ENCODE measurements around the gene STK17B. TPM values are rescaled to one million over a fixed set of nuclear protein-coding genes. Genes with fewer than 3 reads are reported as not detected.

STK17B gene
- total and polyA plus RNA-seq, 3 experiments from 2014 or later: 54.6 to 130 (median 121) TPM

Other genes with a start within 250 kb of the STK17B start
- gene DNAH7, start 102.7 kb downstream of the STK17B start, total RNA-seq: not detected
- gene DNAH7, start 102.7 kb downstream of the STK17B start, polyA plus RNA-seq: not detected

Data from CD8-positive, alpha-beta memory T cell (primary cell).